Tibial nerve (tissue), 4 donors: ENCODE results near the gene RPN1.

Experiments used
- EP300 ChIP-seq, 2 donors: sonication (generic); formaldehyde crosslinking; IDR thresholded peaks; one replicate each; pipeline ENCODE4 v1.6.1; 2017; ENCODE audit warnings: antibody characterized with exemption in 2 of 2, mild to moderate bottlenecking in 1 of 2
- TF ChIP-seq, protein P1 (sequence below), 5 experiments: fragments of 200-600 bp in 3 of 5; fragments of 450-650 bp in 2 of 5; sonication (generic) in 3 of 5; IDR thresholded peaks; one replicate each; pipeline ENCODE4 v1.5.1; 2016 to 2019; ENCODE audit warnings: antibody characterized with exemption in 5 of 5, mild to moderate bottlenecking in 3 of 5, moderate library complexity in 2 of 5

DNA sequence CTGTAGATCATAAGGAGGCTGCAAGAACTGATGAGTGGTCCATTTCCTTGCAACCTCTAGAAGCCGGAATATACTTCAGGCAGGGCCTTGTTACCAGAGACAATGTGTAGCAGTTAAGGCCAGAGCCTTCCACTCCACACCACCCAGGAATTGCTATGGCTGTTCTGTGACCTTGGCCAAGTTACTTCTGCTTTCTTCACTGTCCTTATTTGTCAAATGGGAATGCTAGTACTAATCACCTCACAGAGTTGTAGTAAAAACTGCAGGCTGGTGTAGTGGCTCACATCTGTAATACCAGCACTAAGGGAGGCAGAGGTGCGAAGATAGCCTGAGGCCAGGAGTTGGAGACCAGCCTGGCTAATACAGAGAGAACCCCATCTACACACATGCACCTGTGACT is 28.7 kb upstream of the RPN1 start:
- TF ChIP-seq, protein P1, sequence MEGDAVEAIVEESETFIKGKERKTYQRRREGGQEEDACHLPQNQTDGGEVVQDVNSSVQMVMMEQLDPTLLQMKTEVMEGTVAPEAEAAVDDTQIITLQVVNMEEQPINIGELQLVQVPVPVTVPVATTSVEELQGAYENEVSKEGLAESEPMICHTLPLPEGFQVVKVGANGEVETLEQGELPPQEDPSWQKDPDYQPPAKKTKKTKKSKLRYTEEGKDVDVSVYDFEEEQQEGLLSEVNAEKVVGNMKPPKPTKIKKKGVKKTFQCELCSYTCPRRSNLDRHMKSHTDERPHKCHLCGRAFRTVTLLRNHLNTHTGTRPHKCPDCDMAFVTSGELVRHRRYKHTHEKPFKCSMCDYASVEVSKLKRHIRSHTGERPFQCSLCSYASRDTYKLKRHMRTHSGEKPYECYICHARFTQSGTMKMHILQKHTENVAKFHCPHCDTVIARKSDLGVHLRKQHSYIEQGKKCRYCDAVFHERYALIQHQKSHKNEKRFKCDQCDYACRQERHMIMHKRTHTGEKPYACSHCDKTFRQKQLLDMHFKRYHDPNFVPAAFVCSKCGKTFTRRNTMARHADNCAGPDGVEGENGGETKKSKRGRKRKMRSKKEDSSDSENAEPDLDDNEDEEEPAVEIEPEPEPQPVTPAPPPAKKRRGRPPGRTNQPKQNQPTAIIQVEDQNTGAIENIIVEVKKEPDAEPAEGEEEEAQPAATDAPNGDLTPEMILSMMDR (IDR thresholded peaks at IDR 0.05) = no peak
- TF ChIP-seq EP300 (IDR thresholded peaks at IDR 0.05) = no peak
